HG03571 (cell line): ENCODE data around the gene PANK3.

Source experiments
- ATAC-seq: cut with Tn5 transposase; IDR thresholded peaks from one replicate; pipeline ENCODE4 v1.9.1; 2021; ENCODE audit not compliant: unreplicated experiment

The PANK3 gene

DNA sequence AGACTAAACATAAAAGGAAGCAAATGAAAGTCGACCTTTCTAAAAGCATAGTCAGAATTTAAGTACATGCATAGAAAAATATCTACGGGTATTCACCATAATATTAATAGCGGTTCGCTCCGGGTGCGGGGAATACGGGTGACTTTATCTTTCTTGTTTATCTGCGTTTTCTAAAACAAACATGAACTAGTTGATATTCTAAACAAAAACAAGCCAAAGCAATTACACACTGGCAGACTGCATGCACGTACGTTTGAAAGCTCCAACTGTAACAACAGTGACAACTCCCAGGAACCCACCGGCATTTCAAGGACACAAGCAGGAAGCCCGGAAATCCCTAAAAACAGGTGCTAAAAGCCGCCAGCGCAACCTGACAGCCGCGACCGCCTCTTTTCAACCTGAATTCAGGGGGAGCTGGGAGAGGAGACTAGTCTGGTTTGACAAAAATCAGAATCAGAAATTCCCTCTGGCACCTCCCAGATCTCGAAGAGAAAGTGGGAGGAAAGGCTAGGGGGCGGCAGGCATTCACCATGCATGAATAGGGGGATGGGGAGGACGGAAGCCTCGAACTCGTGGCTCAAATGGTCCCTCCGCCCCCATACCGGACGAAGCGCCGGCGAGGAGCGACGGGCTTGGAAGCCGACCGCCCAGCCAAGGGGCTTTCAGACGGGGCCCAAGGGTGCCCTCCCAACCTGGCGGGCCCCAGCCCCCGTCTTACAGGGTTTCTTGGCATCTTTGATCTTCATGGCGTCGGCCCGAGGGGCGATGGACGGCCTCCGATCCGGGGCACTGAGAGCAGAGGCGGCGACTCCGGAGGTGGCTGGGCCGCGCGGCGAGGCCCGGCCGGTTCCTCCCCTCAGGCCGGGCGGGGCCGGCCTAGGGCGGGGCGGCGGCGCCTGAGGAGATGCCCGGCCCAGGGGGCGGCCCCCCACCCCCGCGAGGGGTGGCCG lies at the start of gene PANK3:
TSS of gene PANK3 (minus strand) at position 831 of the 950 bp plus-strand sequence. CDS start at position 746, 85 bp downstream.
- ATAC-seq = peak; percentile 60

- ATAC-seq = no peak
These were observed 45.7 kb upstream of the PANK3 start for GRCh38 chr5:168624850-168625364.

DNA sequence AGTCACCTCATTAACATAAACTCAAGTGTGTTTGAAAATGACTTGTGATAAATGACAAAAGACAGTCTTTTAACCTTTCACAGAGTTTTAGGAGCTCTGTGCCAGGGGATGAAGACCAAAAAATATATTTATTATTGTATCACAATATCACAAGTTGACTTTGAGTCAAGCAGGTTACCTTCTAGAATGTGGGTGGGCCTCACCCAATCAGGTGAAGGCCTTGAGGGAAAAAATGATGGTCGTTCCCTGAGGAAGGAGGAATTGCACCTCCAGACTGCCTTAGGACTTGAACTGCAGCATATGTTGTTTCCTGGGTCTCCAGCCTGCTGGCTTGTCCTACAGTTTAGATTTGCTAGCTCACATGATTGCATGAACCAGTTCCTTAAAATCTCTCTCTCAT lies 41.6 kb upstream of the PANK3 start:
- no peak for ATAC-seq

DNA sequence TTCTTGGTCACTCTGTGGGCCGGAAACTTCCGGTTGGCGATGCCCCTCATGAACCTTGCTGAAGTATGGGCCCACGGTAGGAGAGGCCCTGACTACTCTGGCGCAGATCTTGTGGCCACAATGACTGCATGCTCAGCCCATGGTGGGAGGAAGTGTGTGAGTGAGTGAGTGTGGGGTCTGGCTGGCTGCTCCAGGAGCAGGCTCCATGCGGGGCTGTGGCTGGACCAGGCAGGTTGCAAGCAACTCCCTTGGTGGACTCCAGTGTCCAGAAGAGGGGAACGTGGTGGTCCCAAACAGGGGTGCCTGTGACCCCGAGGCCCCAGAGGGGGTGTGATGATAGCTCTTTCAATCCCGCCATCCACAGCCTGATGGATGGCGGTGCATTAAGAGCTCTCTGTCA lies 35.5 kb upstream of the PANK3 start:
- ATAC-seq = no peak

- no peak for ATAC-seq
These were observed 34.8 kb upstream of the PANK3 start for GRCh38 chr5:168613996-168614395.

DNA sequence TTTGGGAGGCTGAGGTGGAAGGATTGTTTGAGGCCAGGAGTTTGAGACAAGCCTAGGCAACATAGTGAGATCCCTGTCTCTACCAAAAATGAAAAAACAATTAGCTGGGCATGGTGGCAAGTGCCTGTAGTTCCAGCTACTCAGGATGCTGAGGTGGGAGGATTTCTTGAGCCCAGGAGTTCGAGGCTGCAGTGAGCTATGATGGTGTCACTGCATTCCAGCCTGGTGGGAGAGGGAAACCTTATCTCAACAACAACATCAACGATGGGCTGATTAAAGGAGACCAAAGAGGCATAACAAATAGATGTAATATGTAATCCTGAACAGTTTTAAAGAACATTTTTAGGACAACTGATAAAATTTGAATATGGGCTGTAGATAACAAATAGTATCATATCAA lies 34.2 kb upstream of the PANK3 start:
- no peak for ATAC-seq

DNA sequence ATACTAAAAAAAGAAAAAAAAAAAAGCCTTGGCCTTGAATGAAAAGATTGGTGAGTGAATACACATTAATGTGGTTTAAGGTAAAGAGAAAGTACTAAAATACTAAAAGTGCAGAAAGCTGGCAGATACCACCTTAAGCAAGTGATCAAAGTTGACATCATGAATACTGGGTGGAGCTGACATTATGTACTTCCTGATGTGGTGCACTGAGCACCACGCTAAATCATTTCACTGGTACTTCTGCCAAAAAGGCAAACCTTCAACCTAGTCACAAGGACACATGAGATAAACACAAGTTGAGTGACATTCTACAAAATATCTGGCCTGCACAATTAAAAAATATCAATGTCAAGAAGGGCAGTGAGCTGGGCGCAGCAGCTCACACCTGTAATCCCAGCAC lies 33.8 kb upstream of the PANK3 start:
- no peak for ATAC-seq

GRCh38 chr5:168612123-168612522 lies 33.0 kb upstream of the PANK3 start:
- no peak for ATAC-seq

DNA sequence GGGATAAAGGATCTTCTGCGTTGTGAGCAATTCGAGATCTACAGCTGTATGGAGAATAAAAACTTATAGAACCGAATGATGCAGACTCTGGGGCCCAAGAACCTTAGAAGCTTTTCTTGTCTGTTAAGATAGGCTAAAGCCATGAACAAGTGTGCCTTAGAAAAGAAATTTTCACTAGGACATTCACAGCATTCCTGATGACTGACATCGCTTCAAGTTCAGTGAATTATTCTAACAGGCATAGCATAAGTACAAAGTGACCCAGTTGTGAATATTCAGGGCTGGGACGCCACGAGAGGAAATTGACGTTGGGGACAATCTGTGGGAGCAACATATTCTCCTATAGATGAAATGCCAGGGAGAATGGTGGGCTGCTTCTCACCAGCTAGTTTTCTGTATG lies 32.0 kb upstream of the PANK3 start:
- no peak for ATAC-seq

GRCh38 chr5:168609806-168610482 lies 30.8 kb upstream of the PANK3 start:
- ATAC-seq = no peak

DNA sequence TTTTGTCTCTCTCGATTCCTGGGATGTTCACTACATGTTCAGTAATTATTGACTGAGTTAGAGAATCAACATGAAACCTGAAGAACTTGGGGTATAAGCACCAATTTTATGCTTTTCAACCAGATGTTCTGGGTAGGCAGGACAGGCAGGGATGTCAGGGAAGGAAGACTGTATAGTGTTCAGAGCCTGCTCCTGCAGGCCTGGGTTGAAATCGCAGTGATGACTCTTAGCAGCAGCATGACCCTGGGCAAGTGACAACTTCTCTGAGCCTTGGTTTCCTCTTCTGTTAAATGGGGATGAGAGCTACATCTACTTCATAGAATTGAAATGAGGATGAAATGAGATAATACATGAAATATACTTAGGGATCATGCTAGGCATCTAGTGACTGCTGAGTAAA lies 29.7 kb upstream of the PANK3 start:
- ATAC-seq = no peak

DNA sequence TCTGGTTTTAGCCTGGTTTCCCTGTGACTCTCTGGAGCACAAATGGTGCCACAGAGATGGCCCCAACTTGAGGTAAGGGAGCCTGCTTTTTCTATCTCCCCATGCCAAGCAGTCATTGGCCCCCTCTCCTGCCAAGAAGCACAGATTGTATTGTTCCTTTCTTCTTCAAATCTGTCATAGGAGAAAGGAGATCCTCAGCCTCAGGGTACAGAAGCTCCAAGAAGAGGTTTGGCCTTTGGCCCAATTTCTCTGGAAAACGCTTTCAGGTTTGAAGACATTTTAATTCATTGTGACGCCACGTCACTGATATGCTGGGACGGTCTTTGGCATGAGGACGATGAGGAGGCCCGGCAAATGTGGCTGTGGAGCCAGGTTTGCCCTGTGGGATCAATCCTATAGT lies 29.2 kb upstream of the PANK3 start:
- ATAC-seq = no peak

GRCh38 chr5:168607946-168608345 lies 28.8 kb upstream of the PANK3 start:
- peak; percentile 52 for ATAC-seq

- no peak for ATAC-seq
These were observed 27.4 kb upstream of the PANK3 start for GRCh38 chr5:168606562-168606961.

- no peak for ATAC-seq
These were observed 25.3 kb upstream of the PANK3 start for GRCh38 chr5:168604436-168604835.

DNA sequence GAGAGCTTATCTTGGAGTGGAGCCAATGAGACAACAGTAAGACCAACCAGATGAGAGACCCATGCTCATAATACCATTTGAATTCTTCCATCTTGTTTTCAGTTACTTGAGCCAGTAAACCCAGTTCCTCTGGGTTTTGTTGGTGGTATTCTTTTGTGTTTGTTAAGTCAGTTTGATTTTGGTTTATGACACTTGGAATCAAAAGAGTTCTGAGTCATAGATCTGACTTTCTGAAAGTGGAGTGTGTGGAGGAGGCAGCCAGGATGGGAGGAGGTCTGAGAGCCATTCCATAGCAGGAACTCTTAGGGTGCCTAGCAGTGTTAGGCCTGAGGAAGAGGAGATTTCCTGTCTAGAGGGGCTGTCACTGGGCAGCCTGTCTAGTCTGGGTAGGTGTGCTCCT lies 24.6 kb upstream of the PANK3 start:
- ATAC-seq = no peak

- no peak for ATAC-seq
These were observed 23.3 kb upstream of the PANK3 start for GRCh38 chr5:168602517-168602916.

DNA sequence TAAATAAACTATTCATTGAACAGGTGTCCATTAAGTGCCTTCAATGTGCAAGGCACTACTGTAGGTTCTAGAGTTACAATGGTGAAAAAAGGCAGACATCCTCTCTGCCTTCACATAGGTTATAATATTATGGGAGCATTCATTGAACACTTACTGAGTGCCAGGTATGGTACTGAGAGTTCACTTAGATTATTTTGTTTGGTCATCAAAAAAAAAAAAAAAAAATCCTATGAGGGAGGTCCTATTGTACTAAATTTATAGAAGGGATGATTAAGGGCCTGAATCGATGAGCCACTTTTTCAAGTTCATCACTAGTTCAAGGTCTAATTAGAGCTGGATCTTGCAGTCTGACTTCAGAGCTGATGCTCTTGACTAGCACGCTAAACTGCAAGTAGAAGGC lies 22.8 kb upstream of the PANK3 start:
- no peak for ATAC-seq

DNA sequence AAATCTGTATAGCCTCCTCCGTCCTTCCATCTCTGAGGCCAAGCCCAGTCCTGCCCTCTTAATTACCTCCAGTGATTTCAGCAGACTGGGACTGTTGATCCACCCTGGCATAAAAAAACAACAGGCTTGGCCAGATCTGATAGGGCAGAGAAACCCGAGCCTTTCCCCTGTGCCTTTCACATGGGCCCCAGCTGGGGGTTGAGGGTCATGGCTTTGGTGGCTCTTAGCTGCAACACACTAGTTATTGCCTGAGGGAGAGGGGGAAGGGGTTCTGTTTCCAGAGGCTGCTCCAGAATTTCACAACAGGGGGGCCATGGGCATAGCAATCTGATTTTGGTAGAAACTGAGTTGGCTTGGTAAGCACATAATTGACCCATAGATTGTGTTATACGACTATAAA lies 21.2 kb upstream of the PANK3 start:
- no peak for ATAC-seq

DNA sequence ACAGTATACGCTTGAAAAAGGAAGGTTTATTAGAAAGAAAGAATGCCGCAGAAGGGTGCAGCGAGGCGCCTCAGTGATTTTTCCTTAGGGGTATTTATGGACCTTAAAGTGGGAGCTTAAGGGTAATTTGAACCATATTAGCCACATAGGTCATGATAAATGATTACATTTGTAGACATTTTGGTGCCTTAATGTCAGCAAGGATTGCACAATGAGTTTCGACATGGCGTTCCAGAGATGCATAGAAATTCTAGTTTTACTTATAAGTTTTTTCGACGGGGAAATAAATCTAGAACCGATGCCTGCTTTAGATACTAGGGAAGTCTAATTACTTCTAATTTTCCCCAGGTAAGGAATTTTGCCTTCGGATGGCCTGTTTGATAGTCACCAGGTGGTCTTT lies 20.7 kb upstream of the PANK3 start:
- no peak for ATAC-seq

- no peak for ATAC-seq
These were observed 19.5 kb upstream of the PANK3 start for GRCh38 chr5:168598639-168599038.

- ATAC-seq = no peak
These were observed 17.8 kb upstream of the PANK3 start for GRCh38 chr5:168596927-168597326.
